Osteoblast (primary cell): Measurements from ENCODE around the gene GSDMA. TPM values are rescaled to one million over a fixed set of nuclear protein-coding genes. Genes with fewer than 3 reads are reported as not detected.
A peak's percentile ranks its signal among the peaks of the same experiment; 100 is the strongest.

Source experiments
- DNase-seq: peaks from one replicate; pipeline ENCODE4 v3.0.0; 2011; ENCODE audit warnings: low spot score, mixed read lengths; ENCODE audit not compliant: insufficient read length; ENCODE audit errors: missing footprints
- H2AFZ ChIP-seq: 2 replicates; pipeline ENCODE4 v1.6.0; 2011; ENCODE audit warnings: mild to moderate bottlenecking, low read length
- H3K27ac ChIP-seq: 2 replicates; pipeline ENCODE4 v1.5.1; 2011; ENCODE audit warnings: mild to moderate bottlenecking, low read depth, low read length, moderate library complexity
- H3K27me3 ChIP-seq: 2 replicates; pipeline ENCODE4 v1.6.0; 2012; ENCODE audit warnings: mild to moderate bottlenecking, control low read depth, inconsistent platforms, low read length, moderate library complexity; ENCODE audit not compliant: insufficient read depth
- H3K36me3 ChIP-seq: 2 replicates; pipeline ENCODE4 v1.5.1; 2011; ENCODE audit warnings: mild to moderate bottlenecking, low read length, control low read depth, moderate library complexity; ENCODE audit not compliant: insufficient read depth
- H3K4me1 ChIP-seq: 2 replicates; pipeline ENCODE4 v1.5.1; 2011; ENCODE audit warnings: mild to moderate bottlenecking, low read length, control low read depth, moderate library complexity; ENCODE audit not compliant: insufficient read depth
- H3K4me2 ChIP-seq: 2 replicates; pipeline ENCODE4 v1.6.0; 2011; ENCODE audit warnings: mild to moderate bottlenecking, low read length; ENCODE audit not compliant: insufficient read depth
- H3K4me3 ChIP-seq: fragments of 200-600 bp; sonication (generic); 3 replicates; pipeline ENCODE4 v1.5.1; 2012; ENCODE audit warnings: mild to moderate bottlenecking, low read length, inconsistent platforms; ENCODE audit not compliant: insufficient read depth
- H3K79me2 ChIP-seq: 2 replicates; pipeline ENCODE4 v1.6.0; 2012; ENCODE audit warnings: mild to moderate bottlenecking, low read length, control low read depth, inconsistent platforms; ENCODE audit not compliant: insufficient read depth
- H3K9me3 ChIP-seq: 2 replicates; pipeline ENCODE4 v1.5.1; 2011; ENCODE audit warnings: low read depth, low read length, control low read depth
- H4K20me1 ChIP-seq: 2 replicates; pipeline ENCODE4 v1.6.0; 2012; ENCODE audit warnings: mild to moderate bottlenecking, low read length, control low read depth; ENCODE audit not compliant: insufficient read depth
- CTCF ChIP-seq: IDR thresholded peaks from 2 replicates; pipeline ENCODE4 v1.5.1; 2011; ENCODE audit warnings: mild to moderate bottlenecking, low read depth, low read length, moderate library complexity; ENCODE audit errors: extremely low read depth
- total RNA-seq: library from RNA; depleted of rRNA; stranded (reverse); fragments of >200 nt; gene quantifications from 2 replicates; pipeline ENCODE4 v1.2.3, GENCODE V29; 2012

Gene GSDMA
- total RNA-seq, 1 donor, result under 0.01 TPM

- peak; percentile 64 for DNase-seq
- H3K4me2 ChIP-seq, result no peak overlapping the region
These were observed 60.9 kb downstream of the GSDMA start for GRCh38 chr17:40023590-40024292.

GRCh38 chr17:40024901-40025300, 62.1 kb downstream of the GSDMA start:
- Histone ChIP-seq H2AFZ (no peak overlapping the region), H3K9me3 (no peaks in the 10 kb centered on the region), H3K27me3 (no peaks in the 10 kb centered on the region), H3K4me1 (peaks cover 17% of the 10 kb centered on the region), H3K36me3 (peaks cover 43% of the 10 kb centered on the region), H3K79me2 (no peaks in the 10 kb centered on the region), H4K20me1 (peaks cover 5% of the 10 kb centered on the region), H3K4me2 (no peak overlapping the region), H3K4me3 (no peak overlapping the region), H3K27ac (no peak overlapping the region)
- TF ChIP-seq CTCF, result no peak
- DNase-seq, result peak; percentile 66

More at GRCh38 chr17:40023590-40024292, 60.9 kb downstream of the GSDMA start:
- no peaks in the 10 kb centered on the region for H3K27me3 ChIP-seq
- TF ChIP-seq CTCF, result no peak
- no peak overlapping the region for H3K4me3 ChIP-seq
- H3K79me2 ChIP-seq, result no peaks in the 10 kb centered on the region
- peaks cover 21% of the 10 kb centered on the region for H3K4me1 ChIP-seq
- peaks cover 5% of the 10 kb centered on the region for H4K20me1 ChIP-seq
- H3K9me3 ChIP-seq, result no peaks in the 10 kb centered on the region
- H3K36me3 ChIP-seq, result peaks cover 39% of the 10 kb centered on the region
- H2AFZ ChIP-seq, result no peak overlapping the region
- no peak overlapping the region for H3K27ac ChIP-seq

GRCh38 chr17:40025559-40025958, 62.8 kb downstream of the GSDMA start:
- H4K20me1 ChIP-seq, result peaks cover 5% of the 10 kb centered on the region
- H2AFZ ChIP-seq, result no peak overlapping the region
- H3K4me2 ChIP-seq, result no peak overlapping the region
- H3K9me3 ChIP-seq, result no peaks in the 10 kb centered on the region
- no peak overlapping the region for H3K4me3 ChIP-seq
- H3K4me1 ChIP-seq, result peaks cover 17% of the 10 kb centered on the region
- H3K79me2 ChIP-seq, result no peaks in the 10 kb centered on the region
- peaks cover 36% of the 10 kb centered on the region for H3K36me3 ChIP-seq
- H3K27ac ChIP-seq, result no peak overlapping the region
- TF ChIP-seq CTCF, result no peak
- DNase-seq, result no peak
- H3K27me3 ChIP-seq, result no peaks in the 10 kb centered on the region

GRCh38 chr17:40025991-40026815, 63.4 kb downstream of the GSDMA start:
- no peak overlapping the region for H3K27ac ChIP-seq

More at GRCh38 chr17:40025991-40026815, 63.4 kb downstream of the GSDMA start:
- Histone ChIP-seq H3K79me2 (no peaks in the 10 kb centered on the region), H3K36me3 (peaks cover 42% of the 10 kb centered on the region), H3K4me1 (peaks cover 13% of the 10 kb centered on the region), H3K27me3 (no peaks in the 10 kb centered on the region), H4K20me1 (peaks cover 5% of the 10 kb centered on the region), H3K9me3 (no peaks in the 10 kb centered on the region), H2AFZ (no peak overlapping the region), H3K4me2 (no peak overlapping the region), H3K4me3 (no peak overlapping the region)
- no peak for TF ChIP-seq CTCF
- no peak for DNase-seq
